ENCODE results near the gene RAMP1. TPM values are rescaled to one million over a fixed set of nuclear protein-coding genes. Genes with fewer than 3 reads are reported as not detected.

Gene RAMP1
- total and polyA plus RNA-seq, 2 of the 4 experiments (the other 2 are of a cell fraction), result 15.8 to 77.1 TPM

- dilution Hi-C loops (cut with HindIII; ENCODE audit: low sequenced_read_pairs, unreplicated experiment), result no loop called here
- CTCF ChIA-PET, result interaction anchor here (0.6 to 0.9 kb wide), 2 partner anchors 21 to 300 kb away, joined by 3 read pairs; no protein-coding TSS in a partner anchor
- WGBS, 2 experiments (ENCODE audit: extremely low coverage in 2 of 2, insufficient read length in 1 of 2), result 50% methylated on average over 3 of the region's 4 CpGs; no CpG with 5 or more reads in 1 of the 2 experiments
Observed at GRCh38 chr2:237944302-237944701, 84.9 kb downstream of the RAMP1 start.

More at GRCh38 chr2:237944302-237944701, 84.9 kb downstream of the RAMP1 start:
- Histone ChIP-seq H2BK20ac (ENCODE audit: low read depth, low read length) (no peak overlapping the region), H3K4me2 (ENCODE audit: low read depth, low read length) (no peak overlapping the region), H3K27ac (ENCODE audit: insufficient read depth, low read length) (no peak overlapping the region), H2AK5ac (ENCODE audit: low read depth, low read length) (no peak overlapping the region), H4K91ac (ENCODE audit: insufficient read depth, low read depth, low read length) (no peak overlapping the region), H3K9ac (ENCODE audit: low read depth, low read length) (no peak overlapping the region), H2AFZ (replicated peaks; ENCODE audit: low read length, poor library complexity) (no peak overlapping the region), H4K5ac (ENCODE audit: low read depth, low read length) (no peak overlapping the region), H2AK9ac (replicated peaks; ENCODE audit: low read depth, low read length, poor library complexity) (no peak overlapping the region), H3K79me1 (ENCODE audit: low read depth in 1 of 2, low read length in 2 of 2) (no peaks in the 10 kb centered on the region), H2BK5ac (ENCODE audit: low read depth, low read length, poor library complexity, severe bottlenecking) (no peak overlapping the region), H3K36me3 (ENCODE audit: control insufficient read depth, insufficient read depth, low read length) (no peaks in the 10 kb centered on the region), H4K8ac (ENCODE audit: low read depth in 2 of 2, low read length in 2 of 2) (no peak overlapping the region), H3K9me3 (ENCODE audit: control insufficient read depth, insufficient read depth, low read length) (peaks cover 13% of the 10 kb centered on the region), H3K4me1 (ENCODE audit: control insufficient read depth, insufficient read depth, low read length) (peaks cover 6% of the 10 kb centered on the region), H3K14ac (replicated peaks; ENCODE audit: low read depth, low read length) (no peak overlapping the region), H4K20me1 (ENCODE audit: insufficient read depth, low read length) (no peaks in the 10 kb centered on the region; the same call in 1 of the 2 replicates), H3K4me3 (ENCODE audit: insufficient read depth, low read depth, low read length) (no peak overlapping the region), H3K56ac (ENCODE audit: extremely low read depth, insufficient read depth, low read length) (no peak overlapping the region), H3K18ac (ENCODE audit: low read depth, low read length) (no peak overlapping the region), H3K23ac (ENCODE audit: low read depth, low read length) (no peak overlapping the region), H2BK15ac (ENCODE audit: low read depth, low read length) (no peak overlapping the region; the same call in 2 of the 3 replicates), H3K4ac (ENCODE audit: low read depth, low read length) (no peak overlapping the region), H2BK120ac (ENCODE audit: low read depth, low read length) (no peak overlapping the region), H3K9me1 (ENCODE audit: insufficient read depth, low read length) (peaks cover 11% of the 10 kb centered on the region), H3K27me3 (ENCODE audit: control insufficient read depth, insufficient read depth, low read length) (no peaks in the 10 kb centered on the region)
- in situ Hi-C loops (cut with MboI; ENCODE audit: low sequenced_read_pairs), result no loop called here
- BruUV-seq (replicated peaks), result no TSS peak
- intact Hi-C loops (cut with micrococcal nuclease), result no loop called here
- DNase-seq (no peak), ATAC-seq (ENCODE audit: low read depth) (no peak)
- no peak for TF ChIP-seq USF2 (IDR thresholded peaks at IDR 0.05; ENCODE audit: low read depth, low read length)
- TF ChIP-seq CTCF (conservative IDR thresholded peaks at IDR 0.05; ENCODE audit: low read depth, low read length), result no peak
- POLR2A ChIA-PET (ENCODE audit: unreplicated experiment), result no interaction called here
